Central memory CD4-positive, alpha-beta T cell (primary cell): Measurements from ENCODE around the gene NEU4.
"Not testable (repeated sequence)": the region's sequence is repeated elsewhere in the genome, so short reads cannot be mapped to it uniquely, and the experiment has no call there.

Experiments
- DNase-seq: peaks from one replicate; pipeline ENCODE4 v3.0.0; 2022

NEU4 gene

DNA sequence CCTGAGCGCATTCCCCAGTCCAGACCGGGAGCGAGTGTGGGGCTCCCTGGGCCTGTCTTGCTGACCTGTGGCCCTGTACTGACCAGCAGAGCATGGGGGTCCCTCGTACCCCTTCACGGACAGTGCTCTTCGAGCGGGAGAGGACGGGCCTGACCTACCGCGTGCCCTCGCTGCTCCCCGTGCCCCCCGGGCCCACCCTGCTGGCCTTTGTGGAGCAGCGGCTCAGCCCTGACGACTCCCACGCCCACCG is 5.3 kb downstream of the NEU4 start:
- no peak for DNase-seq

DNA sequence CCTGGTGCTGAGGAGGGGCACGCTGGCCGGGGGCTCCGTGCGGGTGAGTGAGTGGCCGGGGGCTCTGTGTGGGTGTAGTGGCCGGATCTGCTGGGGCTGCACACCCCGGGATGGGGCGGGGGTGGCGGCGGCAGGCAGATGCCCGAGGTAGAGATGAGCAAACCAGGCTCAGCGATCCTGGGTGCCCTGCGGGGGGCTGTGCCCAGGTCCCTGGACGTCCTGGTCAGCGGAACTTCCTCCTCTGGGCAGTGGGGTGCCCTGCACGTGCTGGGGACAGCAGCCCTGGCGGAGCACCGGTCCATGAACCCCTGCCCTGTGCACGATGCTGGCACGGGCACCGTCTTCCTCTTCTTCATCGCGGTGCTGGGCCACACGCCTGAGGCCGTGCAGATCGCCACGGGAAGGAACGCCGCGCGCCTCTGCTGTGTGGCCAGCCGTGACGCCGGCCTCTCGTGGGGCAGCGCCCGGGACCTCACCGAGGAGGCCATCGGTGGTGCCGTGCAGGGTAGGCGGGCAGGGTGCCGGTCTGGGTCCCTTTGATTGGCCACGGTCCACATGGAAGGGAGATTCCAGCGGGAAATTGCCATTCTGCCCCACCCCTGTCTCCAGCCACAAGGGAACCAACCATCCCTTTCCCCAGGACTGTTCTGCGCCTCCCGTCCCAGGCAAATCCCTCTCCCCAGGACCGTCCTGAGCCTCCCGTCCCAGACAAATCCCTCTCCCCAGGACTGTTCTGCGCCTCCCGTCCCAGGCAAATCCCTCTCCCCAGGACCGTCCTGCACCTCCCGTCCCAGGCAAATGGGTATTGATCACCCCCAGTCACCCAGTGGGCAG is 5.9 kb downstream of the NEU4 start:
- DNase-seq: no peak

DNA sequence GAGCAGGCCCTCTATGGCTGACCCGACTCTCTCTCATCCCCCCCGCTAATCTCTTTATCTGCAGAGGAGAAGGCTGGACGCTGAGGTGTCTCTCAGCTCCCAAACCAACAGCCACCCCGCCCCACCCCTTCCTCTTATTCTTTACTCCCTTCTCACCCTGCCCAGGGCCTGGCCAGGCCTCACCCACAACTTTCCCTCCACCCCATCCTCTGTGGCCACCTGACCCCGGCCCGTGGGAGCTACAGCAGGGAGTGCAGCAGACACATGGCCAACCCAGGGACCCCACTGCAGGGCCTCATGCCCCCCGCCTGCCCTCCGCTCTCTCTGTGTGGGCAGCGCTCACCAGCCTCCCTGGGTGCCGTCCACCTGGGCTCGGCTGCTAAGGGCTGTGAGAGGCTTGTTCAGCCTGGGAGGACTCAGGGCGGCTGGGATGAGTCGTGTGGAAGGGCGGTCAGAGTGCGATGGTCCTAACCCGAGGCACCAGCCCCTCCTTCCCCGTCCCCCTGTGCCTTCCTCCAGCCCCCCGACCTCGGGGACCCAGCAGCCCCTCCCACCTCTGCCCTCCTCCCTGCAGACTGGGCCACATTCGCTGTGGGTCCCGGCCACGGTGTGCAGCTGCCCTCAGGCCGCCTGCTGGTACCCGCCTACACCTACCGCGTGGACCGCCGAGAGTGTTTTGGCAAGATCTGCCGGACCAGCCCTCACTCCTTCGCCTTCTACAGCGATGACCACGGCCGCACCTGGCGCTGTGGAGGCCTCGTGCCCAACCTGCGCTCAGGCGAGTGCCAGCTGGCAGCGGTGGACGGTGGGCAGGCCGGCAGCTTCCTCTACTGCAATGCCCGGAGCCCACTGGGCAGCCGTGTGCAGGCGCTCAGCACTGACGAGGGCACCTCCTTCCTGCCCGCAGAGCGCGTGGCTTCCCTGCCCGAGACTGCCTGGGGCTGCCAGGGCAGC is 6.8 kb downstream of the NEU4 start:
- DNase-seq: no peak

DNA sequence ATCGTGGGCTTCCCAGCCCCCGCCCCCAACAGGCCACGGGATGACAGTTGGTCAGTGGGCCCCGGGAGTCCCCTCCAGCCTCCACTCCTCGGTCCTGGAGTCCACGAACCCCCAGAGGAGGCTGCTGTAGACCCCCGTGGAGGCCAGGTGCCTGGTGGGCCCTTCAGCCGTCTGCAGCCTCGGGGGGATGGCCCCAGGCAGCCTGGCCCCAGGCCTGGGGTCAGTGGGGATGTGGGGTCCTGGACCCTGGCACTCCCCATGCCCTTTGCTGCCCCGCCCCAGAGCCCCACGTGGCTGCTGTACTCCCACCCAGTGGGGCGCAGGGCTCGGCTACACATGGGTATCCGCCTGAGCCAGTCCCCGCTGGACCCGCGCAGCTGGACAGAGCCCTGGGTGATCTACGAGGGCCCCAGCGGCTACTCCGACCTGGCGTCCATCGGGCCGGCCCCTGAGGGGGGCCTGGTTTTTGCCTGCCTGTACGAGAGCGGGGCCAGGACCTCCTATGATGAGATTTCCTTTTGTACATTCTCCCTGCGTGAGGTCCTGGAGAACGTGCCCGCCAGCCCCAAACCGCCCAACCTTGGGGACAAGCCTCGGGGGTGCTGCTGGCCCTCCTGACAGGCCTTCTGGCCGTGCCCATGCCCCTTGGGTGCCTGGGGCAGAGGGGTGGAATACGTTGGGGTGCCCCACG is 7.6 kb downstream of the NEU4 start:
- DNase-seq: no peak

DNA sequence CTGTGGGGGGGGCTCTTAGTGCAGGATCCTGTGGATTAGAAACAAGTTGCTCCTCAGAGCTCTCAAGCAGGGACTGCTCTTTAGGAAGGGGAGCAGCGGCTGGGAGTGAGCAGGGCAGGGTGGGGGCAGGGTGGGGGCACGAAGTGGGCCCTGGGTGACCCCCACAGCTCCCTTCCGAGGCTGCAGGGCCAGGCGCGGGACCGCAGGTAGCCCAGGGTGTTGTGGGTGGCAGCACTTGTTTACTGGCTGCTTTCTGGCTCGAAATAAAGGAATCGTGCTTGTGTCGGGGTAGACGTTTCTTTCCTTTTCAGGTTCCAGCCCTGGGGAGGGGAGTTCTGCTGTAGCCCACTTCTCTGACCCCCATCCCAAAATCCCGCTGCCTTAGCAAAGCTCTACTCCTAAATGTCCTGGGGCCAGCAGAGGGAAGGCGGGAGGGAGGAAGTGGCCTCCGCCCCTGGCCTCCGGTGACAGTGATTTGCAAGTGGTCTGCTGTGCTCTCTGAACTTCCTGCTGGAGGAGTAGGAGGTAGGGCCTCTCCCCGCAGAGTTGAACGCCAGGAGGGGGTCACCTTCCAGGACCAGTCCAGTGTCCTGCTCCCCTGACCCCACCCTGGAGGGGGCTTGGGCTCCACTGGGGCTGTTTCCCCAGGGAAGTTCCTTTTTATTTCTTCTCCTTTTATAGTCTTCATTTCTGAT is 8.3 kb downstream of the NEU4 start:
- no peak for DNase-seq

DNA sequence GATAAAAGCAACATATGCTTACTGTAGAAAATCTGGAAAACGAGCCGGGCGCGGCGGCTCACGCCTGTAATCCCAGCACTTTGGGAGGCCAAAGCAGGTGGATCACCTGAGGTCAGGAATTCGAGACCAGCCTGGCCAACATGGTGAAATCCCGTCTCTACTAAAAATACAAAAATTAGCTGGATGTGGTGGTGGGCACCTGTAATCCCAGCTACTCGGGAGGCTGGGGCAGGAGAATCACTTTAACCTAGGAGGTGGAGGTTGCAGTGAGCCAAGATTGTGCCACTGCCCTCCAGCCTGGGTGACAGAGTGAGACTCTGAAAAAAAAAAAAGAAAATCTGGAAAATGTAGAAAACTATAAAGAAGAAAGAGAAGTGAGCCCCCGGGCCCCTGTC is 8.8 kb downstream of the NEU4 start:
- DNase-seq: not testable (repeated sequence)

DNA sequence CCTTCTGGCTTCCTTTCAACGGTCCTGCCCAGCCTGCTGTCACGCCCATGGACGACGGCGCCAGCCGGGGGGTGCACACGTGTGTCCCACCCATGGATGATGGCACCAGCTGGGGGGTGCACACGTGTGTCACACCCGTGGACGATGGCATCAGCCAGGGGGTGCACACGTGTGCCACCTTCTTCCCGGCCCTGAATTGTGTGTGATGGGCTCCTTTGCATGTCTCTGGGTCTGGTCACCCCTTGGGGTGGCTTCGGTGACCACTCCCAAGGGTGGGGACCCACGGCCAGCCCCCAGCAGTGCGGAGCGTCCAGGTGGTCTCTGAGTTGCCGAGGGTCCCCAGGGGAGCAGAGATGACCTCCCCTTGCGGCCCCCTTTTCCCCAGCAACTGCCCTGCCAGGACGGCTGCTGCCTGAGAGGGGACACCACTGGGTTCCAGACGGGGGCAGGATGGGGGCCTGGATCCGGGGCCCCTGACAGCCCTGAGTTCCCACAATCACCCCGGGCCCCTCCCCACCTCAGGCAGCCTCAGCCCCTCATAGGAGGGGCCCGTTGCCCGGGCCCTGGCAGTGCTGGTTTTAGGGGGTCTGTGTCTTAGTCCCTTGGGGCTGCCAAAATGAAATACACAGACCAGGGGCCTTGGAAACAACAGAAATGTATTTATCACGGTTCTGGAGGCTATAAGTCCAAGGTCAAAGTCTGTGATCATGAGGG is 9.4 kb downstream of the NEU4 start:
- no peak for DNase-seq

DNA sequence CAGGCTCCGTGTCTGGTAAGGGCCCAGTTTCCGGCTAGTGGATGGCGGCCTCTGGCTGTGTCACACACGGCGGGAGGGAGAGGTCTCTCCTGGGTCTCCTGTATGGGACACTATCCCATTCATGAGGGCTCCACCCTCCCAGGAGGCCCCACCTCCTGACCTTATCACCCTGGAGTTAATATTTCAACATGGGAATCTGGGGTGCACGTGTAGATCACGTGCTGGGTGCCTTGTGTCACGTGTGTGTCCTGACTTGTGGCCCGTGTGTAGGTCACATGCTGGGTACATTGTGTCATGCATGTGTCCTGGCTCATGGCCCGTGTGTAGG is 9.9 kb downstream of the NEU4 start:
- no peak for DNase-seq

DNA sequence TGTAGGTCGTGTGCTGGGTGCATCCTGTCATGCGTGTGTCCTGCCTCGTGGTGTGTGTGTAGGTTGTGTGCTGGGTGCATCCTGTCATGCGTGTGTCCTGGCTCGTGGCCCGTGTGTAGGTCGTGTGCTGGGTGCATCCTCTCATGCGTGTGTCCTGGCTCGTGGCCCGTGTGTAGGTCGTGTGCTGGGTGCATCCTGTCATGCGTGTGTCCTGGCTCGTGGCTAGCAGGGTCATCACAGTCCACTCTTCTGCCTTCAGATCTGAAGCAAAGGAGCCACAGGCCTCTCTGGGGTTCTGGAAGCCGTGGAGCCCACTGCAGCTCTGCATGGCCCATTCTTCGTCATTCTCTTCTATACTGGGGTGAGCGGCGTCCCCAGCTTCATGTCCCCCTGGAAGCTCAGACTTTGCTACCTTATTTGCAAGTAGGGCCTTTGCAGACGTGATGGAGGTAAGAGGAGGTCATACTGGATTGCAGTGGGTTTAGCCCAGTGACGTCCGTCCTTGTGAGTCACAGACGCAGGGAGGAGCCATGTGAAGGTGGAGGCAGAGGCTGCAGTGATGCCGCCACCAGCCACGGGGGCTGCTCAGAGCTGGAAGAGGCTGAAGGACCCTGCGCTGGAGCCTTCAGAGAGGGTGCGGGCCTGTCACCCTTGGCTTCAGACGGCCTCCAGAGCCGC is 11.1 kb downstream of the NEU4 start:
- DNase-seq: not testable (repeated sequence)

DNA sequence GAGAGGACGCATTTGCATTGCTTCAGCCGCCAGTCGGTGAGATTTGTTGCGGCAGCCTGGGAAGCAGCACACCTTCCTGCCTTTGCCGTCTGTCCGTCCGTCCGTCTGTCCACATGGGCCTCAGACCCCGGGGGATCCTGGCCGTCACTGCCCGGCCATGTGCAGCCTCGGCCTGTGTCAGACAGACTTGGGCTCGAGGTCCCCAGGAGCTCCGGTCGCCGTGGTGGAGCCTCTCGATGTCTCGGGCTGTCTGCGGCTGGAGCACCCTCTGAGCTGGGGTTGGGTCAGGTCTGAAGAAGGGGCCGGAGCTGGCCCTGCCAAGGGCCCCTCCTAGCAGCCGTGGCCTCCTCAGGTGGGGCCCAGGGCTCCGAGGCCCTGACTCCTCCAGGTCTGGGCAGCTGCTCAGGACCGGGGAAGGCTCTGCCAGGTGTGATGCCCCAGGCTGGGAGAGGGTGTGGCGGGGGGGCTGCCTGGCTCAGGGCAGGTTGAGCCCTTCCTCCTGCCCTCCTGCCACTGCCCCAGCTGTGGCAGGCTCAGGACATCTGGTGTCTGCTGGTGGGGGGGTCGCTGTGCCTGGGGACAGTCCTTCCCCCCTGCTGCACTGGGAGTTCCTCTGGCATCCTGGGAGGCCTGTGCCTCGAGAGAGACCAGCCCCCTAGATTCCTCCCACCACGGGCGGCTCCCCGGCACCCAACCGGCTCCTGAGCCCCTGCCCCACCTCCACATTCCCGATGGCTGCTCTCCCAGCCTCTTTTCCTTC is 11.8 kb downstream of the NEU4 start:
- no peak for DNase-seq

DNA sequence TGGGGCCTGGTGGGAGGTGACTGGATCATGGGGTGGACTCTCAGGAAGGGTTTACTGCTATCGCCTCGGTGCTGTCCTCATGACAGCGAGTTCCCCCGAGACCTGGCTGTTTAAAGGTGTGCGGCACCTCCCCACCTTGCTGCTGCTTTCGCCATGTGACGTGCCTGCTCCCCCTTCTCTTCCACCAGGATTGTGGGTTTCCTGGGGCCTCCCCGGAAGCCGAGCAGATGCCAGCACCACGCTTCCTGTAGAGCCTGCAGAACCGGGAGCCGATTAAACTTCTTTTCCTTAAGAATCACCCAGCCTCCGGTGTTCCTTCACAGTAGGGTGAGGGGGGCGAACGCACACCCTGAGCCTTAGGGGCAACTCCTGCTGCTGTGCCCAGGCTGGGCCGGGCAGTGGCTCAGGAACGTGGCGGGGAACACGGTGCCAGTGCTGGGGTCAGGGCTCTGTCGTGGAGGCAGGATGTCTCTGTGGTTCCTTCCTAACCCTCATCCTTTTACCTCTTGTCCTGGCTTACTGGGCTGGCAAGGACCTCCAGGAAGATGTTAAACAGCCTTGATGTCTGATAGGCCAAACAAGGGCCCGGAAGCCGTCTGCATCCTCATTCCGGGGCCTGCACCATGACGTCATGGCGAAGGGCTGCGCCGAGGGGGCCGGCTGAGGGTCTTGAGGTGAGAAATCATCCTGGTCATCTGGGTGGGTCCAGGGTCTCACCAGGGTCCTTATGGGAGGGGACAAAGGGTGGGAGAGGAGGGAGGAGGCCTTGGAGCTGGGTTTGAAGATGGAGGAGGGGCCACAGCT is 12.7 kb downstream of the NEU4 start:
- DNase-seq: no peak

DNA sequence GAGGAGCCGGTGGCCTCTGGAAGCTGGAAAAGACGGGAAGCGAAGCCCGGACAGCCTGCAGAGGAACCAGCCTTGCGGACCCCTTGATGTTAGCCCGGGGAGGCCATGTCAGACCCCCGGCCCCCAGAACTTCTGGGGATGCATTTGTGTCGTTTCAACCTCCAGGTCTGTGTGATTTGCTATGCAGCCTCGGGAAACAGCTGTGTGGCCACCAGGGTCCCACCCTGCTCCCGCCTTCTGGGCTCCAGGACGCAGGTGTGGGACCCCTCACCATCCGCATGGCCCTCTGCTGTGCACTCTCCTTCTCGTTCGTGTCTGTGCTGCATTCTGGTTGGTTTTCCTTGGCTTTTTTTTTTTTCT is 13.3 kb downstream of the NEU4 start:
- DNase-seq: no peak

DNA sequence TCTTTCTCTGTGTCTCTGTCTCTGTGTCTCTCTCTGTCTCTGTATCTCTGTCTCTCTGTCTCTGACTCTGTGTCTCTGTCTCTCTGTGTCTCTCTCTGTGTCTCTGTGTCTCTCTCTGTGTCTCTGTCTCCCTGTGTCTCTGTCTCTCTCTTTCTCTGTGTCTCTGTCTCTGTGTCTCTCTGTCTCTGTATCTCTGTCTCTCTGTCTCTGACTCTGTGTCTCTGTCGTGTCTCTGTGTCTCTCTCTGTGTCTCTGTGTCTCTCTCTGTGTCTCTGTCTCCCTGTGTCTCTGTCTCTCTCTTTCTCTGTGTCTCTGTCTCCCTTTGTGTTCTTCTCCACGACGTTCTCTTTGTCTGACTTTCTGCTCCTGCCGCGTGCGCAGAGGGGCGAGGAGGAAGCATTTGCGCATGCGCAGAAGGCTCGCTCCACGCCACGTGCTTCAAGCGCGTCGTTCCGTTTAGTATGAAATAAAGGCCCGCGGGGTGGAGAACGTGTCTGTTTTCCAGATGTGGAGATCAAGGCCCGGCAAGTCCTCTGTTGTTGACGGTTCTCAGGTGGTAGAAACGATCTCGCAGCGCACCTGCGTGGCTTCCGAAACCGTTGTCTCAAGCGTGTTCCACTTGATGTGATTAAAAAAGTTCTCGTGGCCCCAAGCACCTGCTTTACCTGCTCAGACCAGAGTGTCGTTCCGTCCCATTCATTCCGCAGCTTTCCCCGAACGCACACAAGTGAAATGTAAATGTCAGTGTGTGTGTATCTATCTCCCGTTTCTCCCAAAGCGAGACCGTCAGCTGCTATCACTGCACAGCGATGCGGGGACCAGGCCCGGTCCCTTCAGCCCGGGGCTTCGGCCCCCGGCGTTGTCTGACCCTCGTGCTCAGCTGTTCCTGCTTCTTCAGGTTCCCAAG is 14.8 kb downstream of the NEU4 start:
- not testable (repeated sequence) for DNase-seq

DNA sequence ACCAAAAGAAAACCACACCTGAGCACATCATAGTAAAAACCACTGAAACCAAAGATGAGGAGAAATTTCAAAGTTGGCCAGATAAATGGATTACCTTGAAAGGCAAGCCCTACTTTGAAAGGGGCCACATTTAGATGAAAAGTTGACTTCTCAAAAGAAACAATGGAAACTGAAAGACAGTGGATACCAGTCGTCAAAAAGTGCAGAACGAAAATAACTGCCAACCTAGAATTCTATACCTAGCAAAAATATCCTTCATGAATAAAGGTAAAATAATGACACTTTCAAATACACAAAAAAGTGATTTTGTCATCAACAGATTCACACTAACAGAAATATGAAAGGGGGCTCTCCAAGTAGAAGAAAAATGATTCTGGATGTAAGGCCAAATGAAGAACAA is 18.4 kb downstream of the NEU4 start:
- DNase-seq: no peak

DNA sequence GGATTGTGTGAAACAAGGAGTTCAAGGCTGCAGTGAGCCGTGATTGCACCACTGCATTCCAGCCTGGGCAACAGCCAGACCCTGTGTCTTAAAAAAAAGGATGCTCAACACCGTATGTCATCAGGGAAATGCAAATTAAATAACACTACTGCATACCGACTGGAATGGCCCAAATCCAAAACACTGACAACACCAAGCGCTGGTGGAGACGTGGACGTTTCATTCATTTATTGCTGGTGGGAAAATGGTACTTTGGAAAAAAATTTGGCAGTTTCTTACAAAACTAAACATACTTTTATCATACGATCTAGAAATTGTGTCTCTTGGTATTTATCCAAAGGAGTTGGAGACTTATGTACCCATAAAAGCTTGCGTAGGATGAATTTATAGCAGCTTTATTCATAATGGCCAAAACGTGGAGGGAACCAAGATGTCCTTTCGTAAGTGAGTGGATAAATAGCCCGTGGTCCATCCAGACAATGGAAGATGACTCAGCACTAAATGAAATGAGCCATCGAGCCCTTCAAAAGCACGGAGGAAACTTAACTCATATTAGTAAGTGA is 24.2 kb downstream of the NEU4 start:
- DNase-seq: no peak

DNA sequence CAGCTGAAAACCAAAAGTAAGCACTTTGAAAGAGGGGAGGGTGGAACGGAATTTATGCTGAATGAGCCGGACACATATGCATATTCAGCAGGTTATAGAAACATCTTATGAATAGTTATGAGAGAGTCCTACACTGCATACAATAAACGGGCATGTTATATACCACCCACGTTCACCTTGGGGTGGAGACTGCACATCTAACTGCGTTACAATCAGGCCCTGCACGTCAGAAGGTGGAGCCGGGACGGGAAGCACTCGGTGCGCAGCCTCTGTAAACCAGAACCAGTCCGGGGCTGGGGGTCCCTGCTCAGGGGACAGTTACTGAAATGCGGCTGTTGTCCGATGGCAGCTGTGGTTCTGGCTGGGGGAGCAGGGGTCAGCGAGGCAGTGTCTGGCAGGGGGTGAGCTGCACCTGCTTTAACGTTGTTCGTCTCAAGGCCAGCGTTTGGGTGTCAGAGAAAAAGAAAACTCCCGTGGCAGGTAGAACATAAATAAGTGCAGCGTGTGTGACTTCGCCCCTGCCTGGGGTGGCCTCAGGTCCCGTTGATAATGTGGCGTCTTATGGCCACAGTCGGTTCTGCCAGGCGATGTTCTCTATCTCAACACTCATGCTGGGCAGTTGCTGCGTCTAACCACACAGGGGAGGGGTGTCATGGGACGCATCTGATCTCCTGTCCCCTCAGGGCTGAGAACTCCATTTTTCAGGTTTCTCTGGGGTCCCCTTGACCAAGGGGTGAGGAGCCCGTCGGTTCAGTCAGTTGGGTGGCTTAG is 24.9 kb downstream of the NEU4 start:
- not testable (repeated sequence) for DNase-seq

DNA sequence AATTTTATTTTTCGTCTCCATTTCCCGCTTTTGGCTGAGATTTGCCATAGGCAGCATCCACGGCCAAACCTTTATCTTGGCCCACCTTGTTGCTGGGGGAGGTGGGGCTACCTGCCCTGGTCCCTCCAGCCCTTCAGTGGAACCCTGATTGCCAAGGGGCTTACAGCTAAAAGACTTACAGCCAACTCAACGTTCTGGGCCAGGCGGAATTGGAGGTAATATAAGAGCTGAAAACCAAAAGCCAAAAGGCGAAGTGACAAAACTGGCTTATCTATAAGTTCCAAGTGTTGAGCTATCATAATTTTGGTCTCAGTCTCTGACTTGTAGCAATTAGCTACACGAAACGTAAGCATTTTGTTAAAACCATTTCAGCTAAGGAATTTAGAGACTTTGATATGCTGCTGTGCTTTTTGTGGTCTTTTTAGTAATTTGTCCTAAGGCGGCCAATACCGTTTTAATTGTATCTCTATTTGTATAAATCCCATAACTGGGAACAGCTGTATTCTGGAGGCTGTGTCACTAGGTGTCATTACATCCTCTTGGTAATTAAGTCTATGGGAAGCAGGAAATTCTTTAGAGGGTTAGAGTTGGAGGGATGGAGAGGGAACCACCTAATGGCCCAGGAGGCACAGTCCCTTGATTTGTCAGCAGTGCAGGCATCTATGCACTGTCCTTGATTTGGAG is 25.7 kb downstream of the NEU4 start:
- DNase-seq: no peak
